PC-9 (cell line): ENCODE results near the gene EGF.

Experiments
- EZH2 ChIP-seq: fragments of 200-600 bp; sonication (generic); IDR thresholded peaks from 2 replicates; pipeline ENCODE4 v1.8.0; 2017; ENCODE audit warnings: antibody characterized with exemption, low read depth
- TF ChIP-seq, protein P1 (sequence below): fragments of 200-600 bp; sonication (generic); conservative IDR thresholded peaks from 2 replicates; pipeline ENCODE4 v1.6.1; 2017; ENCODE audit warnings: mixed run types, antibody characterized with exemption, mild to moderate bottlenecking, moderate library complexity

DNA sequence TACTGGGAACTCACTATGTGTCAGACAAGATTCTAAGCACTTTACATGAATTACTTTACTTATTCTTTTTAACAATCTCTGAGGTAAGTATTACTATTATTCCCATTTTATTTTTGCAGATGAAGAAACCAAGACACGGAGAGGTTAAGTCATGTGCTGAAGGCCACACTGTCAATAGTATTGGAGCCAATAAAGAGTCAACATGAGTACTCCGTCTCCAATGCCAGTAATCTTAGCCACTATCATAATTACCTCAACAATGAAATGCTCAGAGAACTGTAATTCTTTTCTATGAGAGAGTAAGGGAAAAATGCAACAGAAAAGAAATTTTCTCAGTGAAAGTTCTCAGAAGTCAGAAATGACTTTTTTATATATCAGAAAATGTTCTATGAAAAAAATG, 12.7 kb downstream of the EGF start:
- no peak for TF ChIP-seq EZH2
- TF ChIP-seq, protein P1, sequence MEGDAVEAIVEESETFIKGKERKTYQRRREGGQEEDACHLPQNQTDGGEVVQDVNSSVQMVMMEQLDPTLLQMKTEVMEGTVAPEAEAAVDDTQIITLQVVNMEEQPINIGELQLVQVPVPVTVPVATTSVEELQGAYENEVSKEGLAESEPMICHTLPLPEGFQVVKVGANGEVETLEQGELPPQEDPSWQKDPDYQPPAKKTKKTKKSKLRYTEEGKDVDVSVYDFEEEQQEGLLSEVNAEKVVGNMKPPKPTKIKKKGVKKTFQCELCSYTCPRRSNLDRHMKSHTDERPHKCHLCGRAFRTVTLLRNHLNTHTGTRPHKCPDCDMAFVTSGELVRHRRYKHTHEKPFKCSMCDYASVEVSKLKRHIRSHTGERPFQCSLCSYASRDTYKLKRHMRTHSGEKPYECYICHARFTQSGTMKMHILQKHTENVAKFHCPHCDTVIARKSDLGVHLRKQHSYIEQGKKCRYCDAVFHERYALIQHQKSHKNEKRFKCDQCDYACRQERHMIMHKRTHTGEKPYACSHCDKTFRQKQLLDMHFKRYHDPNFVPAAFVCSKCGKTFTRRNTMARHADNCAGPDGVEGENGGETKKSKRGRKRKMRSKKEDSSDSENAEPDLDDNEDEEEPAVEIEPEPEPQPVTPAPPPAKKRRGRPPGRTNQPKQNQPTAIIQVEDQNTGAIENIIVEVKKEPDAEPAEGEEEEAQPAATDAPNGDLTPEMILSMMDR: no peak
